NCI-H510A (cell line): ENCODE measurements around the gene AAMP.
"Not testable (repeated sequence)": the region's sequence is repeated elsewhere in the genome, so short reads cannot be mapped to it uniquely, and the experiment has no call there.

Experiments used
- DNase-seq: peaks from one replicate; lab custom pipeline; 2025; lab: John Stamatoyannopoulos, UW

Gene AAMP

DNA sequence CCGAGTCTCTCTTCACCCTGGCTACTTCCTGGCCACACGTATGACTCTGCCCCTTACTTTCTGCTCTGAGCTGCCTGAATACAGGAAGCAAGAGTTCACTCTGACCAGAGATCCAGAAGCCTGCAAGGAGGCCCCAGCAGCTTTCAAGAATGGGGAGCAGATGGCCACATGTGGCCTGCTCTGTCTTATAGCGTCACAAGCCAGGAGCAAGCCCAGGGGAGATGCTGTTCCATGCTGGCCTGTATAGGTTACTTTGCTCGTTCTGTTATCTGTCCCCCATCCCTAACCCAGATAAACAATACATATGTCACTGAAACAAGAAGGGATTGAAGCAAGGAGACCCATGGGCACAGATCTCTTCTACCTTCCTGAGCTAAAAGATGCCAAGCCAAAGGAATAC, 4.6 kb upstream of the AAMP start:
- DNase-seq, result no peak

DNA sequence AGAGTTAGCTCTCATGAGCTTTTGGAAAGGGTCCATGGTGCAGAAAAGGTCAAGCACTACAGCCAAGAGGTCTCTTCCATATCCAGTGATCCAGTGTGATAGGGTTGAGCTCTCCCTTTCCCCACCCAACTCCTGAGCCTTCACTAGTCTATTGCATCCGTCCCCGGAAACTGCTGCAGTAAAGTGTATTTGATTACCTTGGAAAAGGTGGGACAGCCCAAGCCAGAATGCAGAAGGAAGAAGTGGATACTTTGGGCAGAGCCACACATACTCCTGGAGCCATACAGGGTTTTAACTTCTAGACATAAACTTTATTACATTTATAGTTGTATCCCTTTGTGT, 3.9 kb upstream of the AAMP start:
- no peak for DNase-seq

DNA sequence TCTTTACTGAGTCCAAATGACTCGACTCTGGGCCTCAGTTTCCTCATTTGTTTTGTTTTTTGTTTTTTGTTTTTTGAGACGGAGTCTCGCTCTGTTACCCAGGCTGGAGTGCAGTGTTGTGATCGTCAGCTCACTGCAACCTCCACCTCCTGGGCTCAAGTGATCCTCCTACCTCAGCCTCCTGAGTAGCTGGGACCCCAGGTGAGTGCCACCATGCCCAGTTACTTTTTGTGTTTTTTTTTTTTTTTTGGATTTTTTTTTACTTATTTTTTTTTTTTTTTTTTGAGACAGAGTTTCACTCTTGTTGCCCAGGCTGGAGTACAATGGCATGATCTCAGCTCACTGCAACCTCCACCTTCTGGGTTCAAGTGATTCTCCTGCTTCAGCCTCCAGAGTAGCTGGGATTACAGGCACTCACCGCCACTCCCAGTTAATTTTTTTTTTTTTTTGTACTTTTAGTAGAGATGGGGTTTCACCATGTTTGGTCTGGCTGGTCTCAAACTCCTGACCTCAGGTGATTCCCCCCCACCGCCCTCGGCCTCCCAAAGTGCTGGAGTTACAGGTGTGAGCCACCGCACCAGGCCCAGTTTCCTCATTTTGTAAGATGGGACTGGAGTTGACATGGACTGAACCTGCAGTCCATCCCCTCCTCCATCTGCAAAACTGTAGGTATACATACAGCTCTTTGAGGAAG, 3.4 kb upstream of the AAMP start:
- not testable (repeated sequence) for DNase-seq

DNA sequence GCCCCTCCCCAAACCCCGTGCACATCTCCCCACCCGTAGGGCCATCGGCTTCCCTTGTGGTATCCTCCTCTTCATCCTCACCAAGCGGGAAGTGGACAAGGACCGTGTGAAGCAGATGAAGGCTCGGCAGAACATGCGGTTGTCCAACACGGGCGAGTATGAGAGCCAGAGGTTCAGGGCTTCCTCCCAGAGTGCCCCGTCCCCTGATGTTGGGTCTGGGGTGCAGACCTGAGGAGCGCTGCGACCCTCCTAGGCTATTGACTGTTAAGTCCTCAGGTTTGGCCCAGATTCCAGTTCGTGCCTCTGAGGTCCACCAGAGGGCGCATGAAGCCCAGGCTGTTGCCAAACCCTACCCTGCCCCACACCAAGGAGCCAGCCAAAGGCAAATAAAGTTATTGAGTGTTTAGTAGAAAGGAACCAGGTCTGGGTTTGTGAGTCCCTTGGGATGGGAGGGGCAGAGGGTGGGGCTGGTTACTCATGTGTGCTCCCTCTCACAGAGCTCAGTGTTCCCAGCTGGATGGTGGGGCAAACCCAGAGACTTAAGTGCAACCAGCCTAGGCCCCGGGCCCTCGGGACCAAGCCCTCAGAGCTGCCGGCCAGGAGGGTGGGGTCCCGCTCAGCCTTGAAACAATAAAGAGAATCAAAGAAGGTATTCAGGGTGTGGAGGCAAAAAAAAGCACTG, 2.7 kb upstream of the AAMP start:
- DNase-seq, result peak; percentile 57

DNA sequence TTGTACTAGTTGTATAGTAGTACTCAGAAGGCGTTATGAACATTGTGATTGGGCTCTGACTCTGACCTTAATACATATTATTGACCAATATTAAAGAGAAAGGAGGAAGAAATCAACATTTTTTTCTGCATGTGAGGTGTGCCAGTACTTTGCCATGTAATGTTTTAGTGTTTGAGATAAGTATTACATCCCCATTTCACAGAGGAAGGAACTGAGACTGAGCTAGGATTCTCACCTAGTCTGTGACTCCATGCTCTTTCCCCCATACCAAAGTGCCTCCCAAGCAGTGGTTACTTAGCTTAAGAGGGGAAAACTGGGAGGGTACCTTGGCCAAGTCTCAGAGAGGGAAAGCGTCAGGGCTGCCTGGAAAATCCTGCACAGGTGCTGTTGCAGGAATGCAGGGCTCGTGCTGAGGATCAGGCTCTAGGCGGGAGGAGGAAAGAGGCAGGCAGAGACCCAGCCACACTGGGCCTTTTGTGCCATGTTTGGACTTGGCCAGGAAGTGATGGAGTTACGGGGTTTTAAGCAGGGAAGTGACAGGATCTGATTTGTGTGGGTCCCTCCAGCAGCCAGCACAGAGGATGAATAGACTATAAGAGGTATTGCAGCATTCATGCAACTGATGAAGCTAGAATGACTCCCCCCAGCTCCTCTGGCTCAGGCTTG, 2.1 kb upstream of the AAMP start:
- DNase-seq, result no peak

DNA sequence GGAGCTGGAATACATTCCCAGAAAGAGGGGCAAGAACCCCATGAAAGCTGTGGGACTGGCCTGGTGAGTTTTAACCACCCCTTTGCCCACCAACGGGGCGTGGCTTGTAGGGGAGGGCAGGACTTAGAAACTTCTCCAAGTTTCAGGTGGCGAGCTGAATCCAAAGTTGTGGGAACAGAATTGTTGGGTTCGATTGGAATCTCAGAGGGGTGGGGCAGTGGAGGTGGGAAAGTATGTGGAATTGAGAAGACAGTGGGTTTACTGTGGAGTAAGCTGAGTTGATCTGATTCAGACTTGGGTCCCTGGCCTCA, 1.5 kb upstream of the AAMP start:
- DNase-seq, result no peak

DNA sequence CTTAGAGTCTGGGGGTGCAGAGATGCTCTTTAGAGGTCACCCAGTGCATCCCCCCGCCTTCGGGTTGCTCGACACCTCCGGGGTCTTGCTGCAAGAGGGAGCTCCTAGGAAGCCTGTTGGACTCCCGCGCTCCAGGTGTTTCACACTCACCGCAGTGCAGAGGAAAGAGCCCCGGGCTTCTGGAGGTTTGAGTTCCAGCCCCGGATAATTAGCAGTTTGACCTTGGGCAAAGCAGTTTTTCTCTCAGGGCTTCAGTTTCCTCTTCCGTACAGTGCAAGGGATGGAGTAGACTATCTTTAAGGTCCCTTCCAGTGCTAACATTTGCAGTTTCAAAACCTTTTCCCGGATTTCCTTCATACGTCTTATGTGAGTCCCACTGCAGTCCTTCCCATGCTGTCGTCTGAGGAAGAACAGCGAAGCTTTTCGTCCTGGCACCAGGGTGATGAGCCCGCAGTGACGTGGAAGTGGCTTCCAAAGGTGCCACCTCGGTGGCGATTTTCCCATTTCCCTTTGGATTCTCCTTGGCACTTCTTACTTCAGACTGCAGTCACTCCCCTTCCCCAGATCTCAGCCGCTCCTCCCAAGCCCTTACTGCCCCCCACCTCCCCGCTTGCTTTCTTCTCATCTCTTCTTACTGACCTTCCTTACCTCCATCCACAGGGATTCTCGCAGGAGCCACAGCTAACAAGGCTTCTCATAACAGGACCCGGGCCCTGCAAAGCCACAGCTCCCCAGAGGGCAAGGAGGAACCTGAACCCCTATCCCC, 967 bp upstream of the AAMP start:
- no peak for DNase-seq

DNA sequence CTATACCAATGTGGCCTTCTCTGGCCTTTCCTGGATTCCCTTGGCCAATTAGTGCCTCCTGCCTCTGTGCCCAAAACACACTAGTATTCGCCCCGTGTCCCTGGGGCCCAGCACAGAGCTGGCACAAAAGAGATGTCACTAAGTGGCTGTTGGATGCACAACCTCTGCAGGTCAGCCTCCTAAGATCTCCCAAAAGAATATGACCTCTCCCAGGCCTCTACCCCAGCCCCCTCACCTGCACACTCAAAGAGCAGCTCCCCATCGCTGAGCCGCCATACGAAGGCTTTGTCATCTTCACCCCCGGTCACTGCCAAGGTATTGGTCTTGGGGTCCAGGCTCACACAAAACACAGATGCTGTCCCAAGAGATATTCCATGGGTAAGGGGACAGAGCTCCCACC, 2.7 kb downstream of the AAMP start:
- no peak for DNase-seq

DNA sequence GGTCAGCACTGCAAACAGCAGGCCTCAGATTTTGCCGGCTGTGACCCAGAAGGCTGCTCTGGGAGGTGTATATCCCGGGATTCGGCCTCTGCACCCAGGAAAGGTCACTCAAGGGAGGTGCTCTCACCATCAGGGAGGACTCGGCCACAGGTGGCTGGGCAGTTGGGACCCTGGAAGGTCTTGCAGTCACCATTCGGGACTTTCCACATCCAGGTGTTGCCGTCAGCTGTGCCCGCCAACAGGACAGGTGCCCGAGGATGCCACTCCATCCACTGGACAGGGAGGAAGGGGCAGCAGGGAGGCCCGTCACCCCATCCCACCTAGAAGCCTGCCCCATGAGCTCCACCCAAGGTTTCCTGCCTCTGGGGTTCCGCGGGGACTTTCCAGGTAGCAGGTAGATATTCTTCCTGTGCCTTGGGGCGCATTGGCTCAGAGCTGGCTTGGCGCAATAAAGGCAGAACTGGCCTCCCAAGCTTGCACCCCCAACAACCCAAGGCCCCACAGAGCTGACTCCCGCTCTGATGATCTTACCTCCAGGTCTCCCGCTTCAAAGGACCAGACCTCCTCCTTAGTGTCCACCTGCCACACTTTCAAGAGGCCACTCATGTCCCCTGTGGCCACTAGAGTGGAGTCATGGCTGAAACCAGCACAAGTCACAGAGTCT, 3.5 kb downstream of the AAMP start:
- DNase-seq, result no peak

DNA sequence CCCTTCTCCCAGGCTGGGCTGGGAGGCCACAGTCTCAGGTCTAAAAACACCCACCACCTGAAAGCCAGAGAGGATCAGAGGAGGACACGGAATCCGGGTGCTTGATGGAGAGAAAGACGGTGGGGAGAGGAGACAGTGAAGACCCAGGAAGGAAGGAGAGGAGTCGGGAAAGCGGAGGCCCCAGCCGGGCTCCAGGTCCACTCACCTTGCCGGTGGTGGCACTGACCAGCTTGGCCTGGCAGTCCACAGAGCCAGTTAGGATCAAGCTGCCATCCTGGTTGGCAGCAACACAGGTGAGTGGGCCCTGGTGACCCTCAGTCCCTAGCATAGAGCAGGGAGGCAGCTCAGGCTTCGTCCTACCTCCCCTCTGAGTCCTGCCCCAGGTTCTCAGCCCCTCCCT, 4.3 kb downstream of the AAMP start:
- no peak for DNase-seq

DNA sequence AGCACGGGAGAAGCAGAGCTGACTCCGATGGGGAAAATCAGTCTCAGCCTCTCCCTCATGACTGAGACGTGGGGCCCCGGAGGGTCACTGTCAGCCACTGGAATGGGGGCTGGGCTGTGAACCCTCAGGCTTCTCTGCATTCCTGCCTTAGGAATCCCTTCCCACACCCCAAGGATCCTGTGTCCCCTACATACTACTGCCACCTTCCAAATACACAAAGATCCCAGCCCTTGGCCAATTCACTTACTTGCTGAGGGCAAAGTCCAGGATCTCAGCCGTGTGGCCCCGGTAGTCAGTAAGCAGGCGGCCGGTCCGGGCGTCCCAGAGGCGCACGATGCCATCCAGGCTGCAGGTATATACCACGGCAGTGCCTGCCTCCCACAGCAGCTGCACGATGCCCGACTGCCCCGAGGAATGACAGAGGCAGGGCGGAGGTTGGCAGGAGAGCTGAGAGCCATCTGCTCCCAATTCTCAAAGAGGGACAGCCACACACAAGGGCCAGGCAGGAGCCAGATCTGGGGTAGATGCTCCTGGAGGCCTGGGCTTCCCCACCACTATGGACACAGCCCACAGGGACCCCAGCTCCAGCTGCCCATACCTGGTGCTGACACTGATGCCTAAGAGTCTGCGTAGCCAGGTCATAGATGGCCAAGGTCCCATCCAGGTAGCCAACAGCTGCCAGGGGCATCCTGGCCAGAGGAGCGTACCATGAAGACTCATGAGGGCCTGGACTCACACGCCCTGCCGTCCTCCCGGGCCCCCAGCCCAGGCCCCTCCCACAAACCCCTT, 5.0 kb downstream of the AAMP start:
- no peak for DNase-seq

DNA sequence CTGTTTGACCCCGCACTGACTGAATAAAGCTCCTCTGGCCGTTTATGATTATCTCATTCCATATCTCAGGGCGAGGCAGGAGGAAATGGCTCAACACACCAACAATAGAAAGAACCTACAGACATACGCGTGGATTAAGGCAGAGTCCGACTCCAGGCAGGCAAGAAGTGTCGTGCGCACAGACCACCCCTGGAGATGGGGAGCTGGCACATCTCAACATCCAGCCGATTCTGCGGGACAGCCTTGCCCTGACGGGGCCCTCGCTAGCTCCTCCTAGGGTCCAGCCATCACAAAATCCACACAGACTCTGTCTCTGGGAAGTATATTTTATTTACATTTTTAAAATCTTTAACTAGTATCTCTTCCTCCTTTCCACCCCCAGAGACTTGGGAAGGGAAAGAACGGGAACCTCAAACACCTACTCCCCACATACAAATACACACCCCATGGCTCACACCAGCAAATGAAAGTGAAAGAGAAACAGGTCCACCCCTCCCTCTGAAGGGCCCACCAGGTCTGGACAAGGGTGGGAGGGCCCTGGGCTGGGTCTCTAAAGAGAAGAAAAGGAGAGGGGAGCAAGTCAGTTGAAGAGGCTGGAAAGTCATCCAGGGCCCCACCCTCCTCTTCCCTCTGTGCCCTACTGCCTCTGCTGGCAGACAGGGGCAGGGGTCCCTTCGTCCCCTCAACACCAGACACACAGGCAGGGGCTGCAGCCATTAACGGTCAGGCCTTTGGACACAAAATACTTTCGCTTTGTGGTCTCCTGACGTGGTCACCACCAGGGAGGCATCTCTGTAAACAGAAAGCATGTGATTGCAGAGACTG, 5.9 kb downstream of the AAMP start:
- DNase-seq, result no peak

DNA sequence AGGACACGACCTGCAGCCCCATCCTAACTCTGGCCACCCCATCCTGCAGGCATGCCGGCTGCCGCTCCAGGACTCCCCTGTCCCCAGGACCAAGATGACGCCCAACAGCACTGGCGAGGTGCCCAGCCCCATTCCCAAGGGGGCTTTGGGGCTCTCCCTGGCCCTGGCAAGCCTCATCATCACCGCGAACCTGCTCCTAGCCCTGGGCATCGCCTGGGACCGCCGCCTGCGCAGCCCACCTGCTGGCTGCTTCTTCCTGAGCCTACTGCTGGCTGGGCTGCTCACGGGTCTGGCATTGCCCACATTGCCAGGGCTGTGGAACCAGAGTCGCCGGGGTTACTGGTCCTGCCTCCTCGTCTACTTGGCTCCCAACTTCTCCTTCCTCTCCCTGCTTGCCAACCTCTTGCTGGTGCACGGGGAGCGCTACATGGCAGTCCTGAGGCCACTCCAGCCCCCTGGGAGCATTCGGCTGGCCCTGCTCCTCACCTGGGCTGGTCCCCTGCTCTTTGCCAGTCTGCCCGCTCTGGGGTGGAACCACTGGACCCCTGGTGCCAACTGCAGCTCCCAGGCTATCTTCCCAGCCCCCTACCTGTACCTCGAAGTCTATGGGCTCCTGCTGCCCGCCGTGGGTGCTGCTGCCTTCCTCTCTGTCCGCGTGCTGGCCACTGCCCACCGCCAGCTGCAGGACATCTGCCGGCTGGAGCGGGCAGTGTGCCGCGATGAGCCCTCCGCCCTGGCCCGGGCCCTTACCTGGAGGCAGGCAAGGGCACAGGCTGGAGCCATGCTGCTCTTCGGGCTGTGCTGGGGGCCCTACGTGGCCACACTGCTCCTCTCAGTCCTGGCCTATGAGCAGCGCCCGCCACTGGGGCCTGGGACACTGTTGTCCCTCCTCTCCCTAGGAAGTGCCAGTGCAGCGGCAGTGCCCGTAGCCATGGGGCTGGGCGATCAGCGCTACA, 7.0 kb downstream of the AAMP start:
- DNase-seq, result no peak

DNA sequence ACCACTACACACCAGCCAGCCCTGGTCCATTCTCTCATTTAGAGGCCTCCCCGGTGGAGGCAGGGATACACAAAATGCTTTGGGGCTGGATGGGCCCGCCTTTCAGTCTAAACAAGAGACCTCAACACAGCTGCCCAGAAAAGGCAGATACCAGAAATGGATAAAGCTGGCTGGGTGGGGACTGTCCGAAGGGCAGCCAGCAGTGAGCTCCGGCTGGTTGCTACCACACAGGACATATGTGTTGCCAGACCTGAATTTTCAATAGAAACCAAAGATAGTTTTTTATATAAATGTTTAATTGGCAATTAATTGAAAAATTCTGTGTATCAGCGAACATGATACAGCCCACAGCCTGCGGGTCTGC, 7.7 kb downstream of the AAMP start:
- DNase-seq, result no peak

DNA sequence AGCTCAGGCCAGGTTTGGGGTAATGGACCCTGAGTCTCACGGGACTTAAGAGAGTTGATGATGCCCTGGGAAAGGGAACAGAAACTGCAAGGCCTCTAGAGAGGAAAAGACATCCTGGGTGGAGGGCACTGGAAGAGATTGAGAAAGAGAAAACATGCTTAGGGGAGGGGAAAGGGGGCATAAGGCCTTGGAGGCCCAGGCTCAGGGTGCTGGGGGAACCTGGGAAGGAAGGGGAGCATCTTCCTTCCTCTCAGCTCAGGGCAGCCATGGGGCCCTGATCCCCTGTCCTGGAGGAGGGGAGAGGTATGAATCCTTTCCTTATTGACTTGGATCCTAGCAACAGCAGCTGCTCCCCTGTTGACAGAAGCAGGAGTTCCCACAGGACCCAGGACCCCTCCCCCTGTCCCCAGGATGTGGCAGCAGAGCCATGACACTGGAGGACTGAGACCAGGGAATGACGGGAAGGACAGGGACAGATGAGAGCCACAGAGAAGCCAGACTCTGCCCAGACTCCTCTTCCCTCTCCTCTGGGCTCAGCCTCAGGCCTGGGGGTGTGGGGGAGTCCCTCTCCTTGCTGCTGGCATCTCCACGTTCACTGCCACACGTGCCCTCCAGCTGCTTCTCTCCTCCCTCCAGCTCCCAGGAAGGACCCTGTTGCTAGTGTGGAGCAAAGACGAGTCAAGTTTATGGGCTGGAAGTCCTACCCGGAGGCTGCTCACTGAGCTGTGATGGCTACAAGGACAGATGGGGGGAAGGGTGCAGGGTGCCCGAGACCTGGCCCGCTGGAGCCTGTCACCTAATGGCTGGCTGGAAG, 8.3 kb downstream of the AAMP start:
- peak; percentile 55 for DNase-seq

DNA sequence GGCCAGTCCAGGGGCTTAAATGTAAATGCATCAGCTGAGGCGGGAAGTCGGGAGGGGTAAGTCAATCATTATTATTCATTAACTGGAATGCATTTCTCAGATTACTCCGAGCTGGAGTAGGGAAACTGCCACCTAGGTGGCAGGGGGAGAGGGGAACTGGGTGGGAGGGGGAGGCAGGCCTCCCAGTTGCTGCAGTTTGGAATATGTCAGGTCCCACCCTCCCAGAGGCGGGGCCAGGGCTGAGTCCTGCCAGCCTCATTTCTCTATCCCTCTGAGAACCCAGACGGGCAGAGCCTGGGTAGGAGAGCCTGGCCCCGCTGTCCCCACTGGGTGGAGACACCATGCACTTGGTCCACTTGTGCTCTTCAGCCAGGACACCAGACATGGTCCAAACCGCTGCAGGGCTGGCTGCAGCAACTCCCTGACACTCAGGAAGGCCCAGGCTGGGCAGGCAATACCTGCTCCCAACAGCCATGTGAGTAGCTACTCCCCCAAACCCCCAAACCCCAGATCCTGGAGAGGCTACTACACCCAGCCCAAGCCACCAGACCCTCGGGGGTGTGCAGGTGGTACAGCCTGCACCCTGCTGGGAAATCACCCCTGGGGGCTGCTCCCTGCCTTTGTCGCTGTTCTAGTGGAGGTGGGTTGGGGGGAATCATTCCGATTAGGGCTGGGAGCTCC, 9.1 kb downstream of the AAMP start, which contains the start of gene GPBAR1:
Gene GPBAR1, plus strand, starts transcription at position 274 of the 681 bp plus-strand sequence. CDS start 1,710 bp downstream, outside the sequence.
- DNase-seq, result peak; percentile 65

DNA sequence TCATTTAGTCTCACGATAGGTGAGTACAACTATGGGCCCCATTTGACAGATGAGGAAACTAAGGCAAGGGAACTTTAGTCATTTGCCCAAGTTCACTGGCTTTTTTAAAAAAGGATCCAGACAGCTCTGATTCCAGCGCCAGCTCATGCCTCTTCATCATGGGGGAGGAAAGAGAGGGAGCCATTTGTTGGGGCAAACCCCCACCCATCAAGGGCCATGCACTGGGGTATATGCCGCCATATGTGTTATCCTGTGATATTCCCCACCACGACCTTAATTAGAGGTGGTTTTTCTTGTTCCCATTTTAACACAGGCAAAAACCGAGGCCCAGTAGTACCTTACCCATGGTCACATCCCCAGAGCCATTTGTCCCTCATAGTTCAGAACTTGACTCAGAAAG, 9.8 kb downstream of the AAMP start:
- DNase-seq, result no peak
